GM18505 (cell line): Measurements from ENCODE around the gene TTBK2.
"Not testable (repeated sequence)": the region's sequence is repeated elsewhere in the genome, so short reads cannot be mapped to it uniquely, and the experiment has no call there.

Experiments used
- ATAC-seq: cut with Tn5 transposase; IDR thresholded peaks from one replicate; pipeline ENCODE4 v1.9.1; 2021; ENCODE audit not compliant: unreplicated experiment
- POLR2A ChIP-seq: IDR thresholded peaks from 4 replicates; pipeline ENCODE4 v1.6.1; 2011; ENCODE audit warnings: borderline replicate concordance; ENCODE audit not compliant: insufficient read depth, insufficient read length; ENCODE audit errors: extremely low read depth

The TTBK2 gene

DNA sequence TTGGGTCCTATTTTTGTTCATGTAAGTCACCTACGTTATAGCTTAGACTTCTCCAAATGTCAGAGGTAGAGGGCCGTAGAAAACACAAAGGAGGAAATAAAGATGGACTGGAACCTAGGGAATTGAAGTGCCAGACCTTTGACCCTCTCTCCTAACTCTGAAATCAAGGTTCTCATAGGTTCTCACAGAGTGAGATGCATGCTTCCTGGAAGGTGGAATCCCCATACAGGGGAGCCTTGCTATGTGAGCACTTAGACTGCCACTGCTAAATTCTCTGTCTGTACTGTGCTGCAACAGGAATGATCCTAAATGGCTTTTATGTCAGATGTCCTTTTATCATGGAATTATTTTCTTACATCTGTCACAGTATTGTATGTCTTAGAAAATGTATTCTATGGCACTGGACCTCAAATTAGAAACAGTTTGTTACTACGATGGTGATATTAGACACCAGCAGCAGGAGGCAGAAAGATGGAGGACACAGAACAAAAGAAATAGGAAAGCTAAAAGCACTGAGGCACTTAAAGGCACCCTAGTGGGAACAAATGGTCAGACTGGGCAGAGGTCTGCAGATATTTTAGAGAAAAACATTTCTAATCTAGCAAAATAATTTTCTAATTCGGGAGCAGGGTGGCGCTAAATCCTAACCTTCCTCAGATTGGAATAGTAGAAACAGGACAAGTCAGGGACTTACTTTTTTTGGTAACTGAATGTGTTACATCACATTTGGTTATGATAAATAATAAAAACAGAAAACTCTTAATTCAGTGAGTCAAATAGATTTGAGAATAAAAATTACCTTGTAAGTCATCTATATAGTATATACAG is 123.4 kb downstream of the TTBK2 start:
- no peak for ATAC-seq
- no peak for TF ChIP-seq POLR2A

- no peak for TF ChIP-seq POLR2A
- no peak for ATAC-seq
Observed at GRCh38 chr15:42788725-42789124, 131.9 kb downstream of the TTBK2 start.

GRCh38 chr15:42786978-42787377 is 133.6 kb downstream of the TTBK2 start:
- no peak for ATAC-seq
- no peak for TF ChIP-seq POLR2A

DNA sequence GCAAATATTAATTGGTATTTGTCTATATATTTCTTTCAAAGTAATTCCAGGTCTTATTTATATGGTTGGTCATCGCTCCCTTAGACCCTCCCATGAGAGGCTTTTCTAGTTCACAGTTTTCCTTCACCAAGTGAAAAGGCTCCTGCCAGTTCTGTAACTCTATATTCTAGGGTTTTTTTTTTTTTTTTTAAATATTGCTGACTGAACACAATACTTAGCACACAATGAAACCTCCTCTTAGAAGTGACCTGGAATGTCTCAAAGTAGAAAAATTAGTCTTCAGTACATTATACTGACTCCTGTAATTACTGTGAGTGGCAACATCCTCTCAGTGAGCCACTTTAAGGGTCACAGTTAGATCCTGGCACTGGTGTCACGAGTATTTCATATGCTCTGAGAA is 135.0 kb downstream of the TTBK2 start:
- ATAC-seq = no peak
- no peak for TF ChIP-seq POLR2A

DNA sequence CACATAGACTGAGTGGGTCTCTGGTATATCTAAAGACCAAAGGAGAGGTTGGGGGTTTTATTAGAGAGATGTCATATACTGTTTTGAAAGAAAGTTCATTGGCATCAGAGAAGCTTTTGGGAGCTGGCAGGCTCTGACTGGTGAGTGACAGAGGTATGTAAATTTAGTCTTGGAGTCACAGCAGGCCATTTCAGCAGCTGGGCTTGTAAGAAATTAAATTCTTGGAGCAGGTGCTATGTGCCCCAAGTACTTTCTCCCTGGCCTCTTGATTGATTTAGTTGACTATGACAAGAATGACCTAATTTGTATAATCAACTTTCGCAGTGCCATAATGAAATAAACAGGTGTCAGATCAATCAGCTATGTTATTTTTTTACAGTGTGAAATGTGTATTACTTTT is 135.9 kb downstream of the TTBK2 start:
- no peak for TF ChIP-seq POLR2A
- no peak for ATAC-seq

DNA sequence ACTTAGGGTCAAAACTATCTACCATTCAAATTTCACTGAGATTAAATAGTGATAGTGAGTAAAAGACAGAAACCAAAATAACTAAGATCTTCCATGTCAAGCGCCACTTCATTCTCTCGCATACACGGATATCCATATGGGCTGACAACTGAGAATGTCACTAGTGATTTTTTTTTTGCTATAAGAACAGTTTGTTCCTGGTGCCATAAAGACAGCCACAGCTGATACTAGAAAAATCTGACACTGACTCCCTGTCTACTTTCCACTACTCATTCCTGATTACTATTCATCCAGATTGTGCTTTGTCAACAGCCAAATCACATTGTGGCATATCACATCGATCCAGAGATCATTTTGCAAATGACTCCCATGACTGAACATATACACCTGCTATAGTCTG is 137.9 kb downstream of the TTBK2 start:
- no peak for ATAC-seq
- no peak for TF ChIP-seq POLR2A

DNA sequence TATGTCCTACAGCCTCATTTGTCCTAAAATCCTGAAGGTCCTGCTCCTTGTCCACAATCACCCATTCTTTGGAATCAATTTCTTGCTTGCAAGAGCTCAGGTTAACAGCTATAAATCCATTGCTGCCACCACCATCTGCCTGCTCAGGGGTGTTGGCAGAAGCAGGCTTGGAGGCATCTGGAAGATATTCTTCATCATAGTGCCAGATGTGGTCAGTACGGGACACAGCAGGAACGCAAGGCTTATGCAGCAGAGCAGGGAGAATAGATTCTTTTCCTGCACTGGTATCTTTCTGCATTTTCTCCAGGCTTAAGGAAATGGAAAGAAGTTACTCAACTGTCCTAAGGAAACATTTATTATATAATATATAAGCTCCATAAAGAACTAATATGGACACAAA is 145.2 kb downstream of the TTBK2 start:
- TF ChIP-seq POLR2A = no peak
- no peak for ATAC-seq

GRCh38 chr15:42772901-42773300 is 147.7 kb downstream of the TTBK2 start:
- no peak for ATAC-seq
- TF ChIP-seq POLR2A = no peak

- TF ChIP-seq POLR2A = no peak
- ATAC-seq = no peak
Observed at GRCh38 chr15:42772144-42772543, 148.4 kb downstream of the TTBK2 start.

DNA sequence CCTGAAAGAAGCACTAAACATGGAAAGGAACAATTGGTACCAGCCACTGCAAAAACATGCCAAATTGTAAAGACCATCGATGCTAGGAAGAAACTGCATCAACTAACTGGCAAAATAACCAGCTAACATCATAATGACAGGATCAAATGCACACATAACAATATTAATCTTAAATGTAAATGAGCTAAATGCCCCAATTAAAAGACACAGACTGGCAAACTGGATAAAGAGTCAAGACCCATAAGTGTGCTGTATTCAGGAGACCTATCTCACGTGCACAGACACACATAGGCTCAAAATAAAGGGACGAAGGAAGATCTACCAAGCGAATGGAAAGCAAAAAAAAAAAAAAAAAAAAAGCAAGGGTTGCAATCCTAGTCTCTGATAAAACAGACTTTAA is 154.5 kb downstream of the TTBK2 start:
- ATAC-seq = not testable (repeated sequence)

DNA sequence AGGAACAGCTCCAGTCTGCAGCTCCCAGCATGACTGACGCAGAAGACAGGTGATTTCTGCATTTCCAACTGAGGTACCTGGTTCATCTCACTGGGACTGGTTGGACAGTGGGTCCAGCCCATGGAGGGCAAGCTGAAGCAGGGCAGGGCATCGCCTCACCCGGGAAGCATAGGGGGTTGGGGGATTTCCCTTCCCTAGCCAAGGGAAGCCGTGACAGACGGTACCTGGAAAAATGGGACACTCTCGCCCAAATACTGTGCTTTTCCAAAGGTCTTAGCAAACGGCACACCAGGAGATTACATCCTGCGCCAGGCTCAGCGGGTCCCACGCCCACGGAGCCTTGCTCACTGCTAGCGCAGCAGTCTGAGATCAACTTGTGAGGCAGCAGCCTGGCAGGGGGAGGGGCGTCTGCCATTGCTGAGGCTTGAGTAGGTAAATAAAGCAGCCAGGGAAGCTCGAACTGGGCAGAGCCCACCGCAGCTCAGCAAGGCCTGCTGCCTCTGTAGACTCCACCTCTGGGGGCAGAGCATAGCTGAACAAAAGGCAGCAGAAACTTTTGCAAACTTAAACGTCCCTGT is 156.3 kb downstream of the TTBK2 start:
- not testable (repeated sequence) for ATAC-seq

DNA sequence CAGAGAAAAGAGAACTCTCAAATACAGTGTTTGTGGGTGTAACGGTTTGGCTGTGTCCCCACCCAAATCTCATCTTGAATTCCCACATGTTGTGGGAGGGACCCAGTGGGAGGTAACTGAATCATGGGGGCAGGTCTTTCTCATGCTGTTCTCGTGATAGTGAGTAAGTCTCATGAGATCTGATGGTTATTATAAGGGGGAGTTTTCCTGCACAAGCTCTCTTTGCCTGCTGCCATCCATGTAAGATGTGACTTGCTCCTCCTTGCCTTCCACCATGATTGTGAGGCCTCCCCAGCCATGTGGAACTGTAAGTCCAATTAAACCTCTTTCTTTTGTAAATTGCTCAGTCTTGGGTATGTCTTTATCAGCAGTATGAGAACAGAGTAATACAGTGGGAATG is 158.8 kb downstream of the TTBK2 start:
- not testable (repeated sequence) for ATAC-seq

- no peak for TF ChIP-seq POLR2A
- no peak for ATAC-seq
Observed at GRCh38 chr15:42760759-42761158, 159.8 kb downstream of the TTBK2 start.

GRCh38 chr15:42759093-42759492 is 161.5 kb downstream of the TTBK2 start:
- no peak for ATAC-seq
- no peak for TF ChIP-seq POLR2A

GRCh38 chr15:42750306-42750705 is 170.3 kb downstream of the TTBK2 start:
- ATAC-seq = no peak
- no peak for TF ChIP-seq POLR2A

DNA sequence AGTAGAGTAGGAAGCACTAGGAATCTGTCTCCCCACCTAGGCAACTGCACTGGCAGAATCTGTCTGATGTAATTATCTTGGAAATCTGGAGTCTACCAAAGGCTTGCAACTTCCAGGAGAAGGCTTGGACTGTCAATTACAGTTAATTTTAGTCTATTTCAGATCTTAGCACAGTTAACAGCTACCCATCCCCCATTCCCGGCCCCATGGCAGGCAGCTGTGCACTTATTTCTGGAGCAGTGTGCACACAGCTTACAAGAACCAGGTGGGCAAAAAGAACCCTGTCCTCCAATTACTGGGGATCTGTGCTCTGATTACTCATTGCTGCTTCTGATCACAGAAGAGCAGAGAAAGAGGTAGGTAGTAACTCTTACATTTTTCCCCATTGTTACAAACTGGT is 171.3 kb downstream of the TTBK2 start:
- no peak for TF ChIP-seq POLR2A

DNA sequence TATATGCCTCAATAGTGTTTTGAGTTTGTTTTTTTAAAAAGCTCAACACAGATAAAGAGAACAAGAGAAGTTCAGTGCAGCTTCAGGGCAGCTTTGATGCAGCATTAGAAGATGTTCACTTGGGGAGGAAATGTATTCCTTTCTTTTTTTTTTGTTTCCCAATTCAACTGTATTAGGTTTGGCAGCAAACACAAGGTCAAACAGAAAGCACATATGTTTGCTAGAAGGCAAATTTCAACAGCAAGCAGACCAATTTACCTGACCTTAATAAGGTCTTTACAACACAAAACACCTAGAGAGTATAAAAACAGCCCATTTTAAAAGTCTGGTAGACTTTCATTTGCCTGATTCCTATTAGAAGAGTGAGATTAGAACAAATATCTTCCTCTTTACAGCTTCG is 176.4 kb downstream of the TTBK2 start:
- TF ChIP-seq POLR2A = no peak
- ATAC-seq = no peak

More for the DNA sequence above, 171.3 kb downstream of the TTBK2 start:
- ATAC-seq = no peak
